Measurements from ENCODE around the gene ZNF385D.
"Not testable (repeated sequence)": the region's sequence is repeated elsewhere in the genome, so short reads cannot be mapped to it uniquely, and the experiment has no call there.

ZNF385D gene

GRCh38 chr3:21515417-21515816, 235.6 kb downstream of the ZNF385D start:
- DNase-seq (ENCODE audit: low read depth in 2 of 2), result no peak

- DNase-seq (ENCODE audit: low read depth in 2 of 2), result no peak
These were observed 241.1 kb downstream of the ZNF385D start for GRCh38 chr3:21509731-21510470.

- no peak for DNase-seq (ENCODE audit: low read depth in 2 of 2)
These were observed 242.8 kb downstream of the ZNF385D start for GRCh38 chr3:21508246-21508645.

GRCh38 chr3:21505711-21506460, 245.1 kb downstream of the ZNF385D start:
- DNase-seq (ENCODE audit: low read depth in 2 of 2), result no peak

GRCh38 chr3:21502656-21503055, 248.4 kb downstream of the ZNF385D start:
- DNase-seq (ENCODE audit: low read depth in 2 of 2), result no peak

GRCh38 chr3:21500834-21501233, 250.2 kb downstream of the ZNF385D start:
- no peak for DNase-seq (ENCODE audit: low read depth in 2 of 2)

- not testable (repeated sequence) for DNase-seq (ENCODE audit: low read depth in 2 of 2)
These were observed 260.3 kb downstream of the ZNF385D start for GRCh38 chr3:21490671-21491070.

GRCh38 chr3:21487520-21487919, 263.5 kb downstream of the ZNF385D start:
- no peak for DNase-seq (ENCODE audit: low read depth in 2 of 2)

GRCh38 chr3:21486024-21486935, 264.7 kb downstream of the ZNF385D start:
- not testable (repeated sequence) for DNase-seq (ENCODE audit: low read depth in 2 of 2)

GRCh38 chr3:21484828-21485144, 266.2 kb downstream of the ZNF385D start:
- no peak for DNase-seq (ENCODE audit: low read depth in 2 of 2)

- DNase-seq (ENCODE audit: low read depth in 2 of 2), result no peak
These were observed 266.8 kb downstream of the ZNF385D start for GRCh38 chr3:21484057-21484827.

- no peak for DNase-seq (ENCODE audit: low read depth in 2 of 2)
These were observed 269.0 kb downstream of the ZNF385D start for GRCh38 chr3:21481991-21482390.

GRCh38 chr3:21477541-21478288, 273.3 kb downstream of the ZNF385D start:
- DNase-seq (ENCODE audit: low read depth in 2 of 2), result no peak

- DNase-seq (ENCODE audit: low read depth in 2 of 2), result no peak
These were observed 284.5 kb downstream of the ZNF385D start for GRCh38 chr3:21466476-21466875.

- no peak for DNase-seq (ENCODE audit: low read depth in 2 of 2)
These were observed 286.3 kb downstream of the ZNF385D start for GRCh38 chr3:21464746-21465145.

- DNase-seq (ENCODE audit: low read depth in 2 of 2), result no peak
These were observed 287.7 kb downstream of the ZNF385D start for GRCh38 chr3:21463319-21463718.

- DNase-seq (ENCODE audit: low read depth in 2 of 2), result no peak
These were observed 288.9 kb downstream of the ZNF385D start for GRCh38 chr3:21462141-21462540.

- DNase-seq (ENCODE audit: low read depth in 2 of 2), result no peak
These were observed 293.9 kb downstream of the ZNF385D start for GRCh38 chr3:21457084-21457483.

- no peak for DNase-seq (ENCODE audit: low read depth in 2 of 2)
These were observed 301.3 kb downstream of the ZNF385D start for GRCh38 chr3:21449738-21450137.

GRCh38 chr3:21447476-21448151, 303.4 kb downstream of the ZNF385D start:
- DNase-seq (ENCODE audit: low read depth in 2 of 2), result no peak

All from stimulated activated CD4-positive, alpha-beta T cell treated with anti-CD3 and anti-CD28 coated beads, Interleukin-4, amount 100 ng/mL, for 48 hours (primary cell).